HK-2 (cell line): ENCODE results near the gene RNF168.
"Not testable (repeated sequence)": the region's sequence is repeated elsewhere in the genome, so short reads cannot be mapped to it uniquely, and the experiment has no call there.

Experiments
- DNase-seq: peaks from one replicate; pipeline ENCODE4 v3.0.0-alpha.2; 2018; ENCODE audit not compliant: unreplicated experiment

RNF168 gene, protein sequence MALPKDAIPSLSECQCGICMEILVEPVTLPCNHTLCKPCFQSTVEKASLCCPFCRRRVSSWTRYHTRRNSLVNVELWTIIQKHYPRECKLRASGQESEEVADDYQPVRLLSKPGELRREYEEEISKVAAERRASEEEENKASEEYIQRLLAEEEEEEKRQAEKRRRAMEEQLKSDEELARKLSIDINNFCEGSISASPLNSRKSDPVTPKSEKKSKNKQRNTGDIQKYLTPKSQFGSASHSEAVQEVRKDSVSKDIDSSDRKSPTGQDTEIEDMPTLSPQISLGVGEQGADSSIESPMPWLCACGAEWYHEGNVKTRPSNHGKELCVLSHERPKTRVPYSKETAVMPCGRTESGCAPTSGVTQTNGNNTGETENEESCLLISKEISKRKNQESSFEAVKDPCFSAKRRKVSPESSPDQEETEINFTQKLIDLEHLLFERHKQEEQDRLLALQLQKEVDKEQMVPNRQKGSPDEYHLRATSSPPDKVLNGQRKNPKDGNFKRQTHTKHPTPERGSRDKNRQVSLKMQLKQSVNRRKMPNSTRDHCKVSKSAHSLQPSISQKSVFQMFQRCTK

DNA sequence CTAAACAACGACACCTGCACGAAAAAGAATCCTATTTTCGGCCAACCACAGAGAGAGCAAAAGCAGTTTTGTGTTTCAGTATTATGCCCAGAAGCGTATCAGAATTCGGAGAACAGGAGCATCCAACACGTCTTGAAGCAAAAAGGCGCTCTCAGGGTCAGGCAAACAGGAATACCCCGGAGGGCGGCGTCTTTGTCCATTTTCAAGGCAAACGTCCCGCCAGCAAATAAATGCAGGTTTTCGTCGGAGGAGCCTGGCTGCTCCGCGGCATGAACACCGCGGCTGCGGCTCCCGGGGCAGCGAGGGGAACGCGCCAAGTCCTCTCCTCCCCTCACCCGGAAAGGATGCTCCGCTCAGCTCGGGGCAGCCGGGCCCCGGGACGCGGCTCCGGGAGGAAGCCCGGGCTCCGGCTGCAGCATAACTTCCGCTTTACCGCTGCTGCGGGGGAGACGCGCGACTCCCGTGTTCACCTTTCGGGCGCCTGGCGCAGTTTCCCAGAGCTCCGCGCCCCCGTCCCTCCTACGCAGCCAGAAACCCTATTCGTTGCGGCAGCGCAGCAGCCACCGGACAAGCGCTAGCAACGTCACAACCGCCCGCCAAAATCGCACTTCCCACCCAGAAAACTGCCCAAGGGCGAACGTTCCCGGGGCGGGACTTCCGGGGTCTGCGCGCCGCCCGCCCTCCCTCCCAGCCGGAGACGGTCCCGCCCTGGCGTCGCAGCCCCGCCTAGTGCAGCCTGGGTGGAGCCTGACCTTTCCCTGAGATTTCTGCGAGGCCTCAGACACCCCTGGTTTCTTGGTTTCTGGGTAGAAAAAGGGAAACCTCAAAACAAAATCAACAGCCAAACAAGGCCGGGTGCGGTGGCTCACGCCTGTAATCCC, at the start of gene RNF168:
Gene RNF168 (minus strand): TSS at position 573 of the 881 bp plus-strand sequence. CDS start 595 bp downstream, outside the sequence.
- peak; percentile 97 for DNase-seq

DNA sequence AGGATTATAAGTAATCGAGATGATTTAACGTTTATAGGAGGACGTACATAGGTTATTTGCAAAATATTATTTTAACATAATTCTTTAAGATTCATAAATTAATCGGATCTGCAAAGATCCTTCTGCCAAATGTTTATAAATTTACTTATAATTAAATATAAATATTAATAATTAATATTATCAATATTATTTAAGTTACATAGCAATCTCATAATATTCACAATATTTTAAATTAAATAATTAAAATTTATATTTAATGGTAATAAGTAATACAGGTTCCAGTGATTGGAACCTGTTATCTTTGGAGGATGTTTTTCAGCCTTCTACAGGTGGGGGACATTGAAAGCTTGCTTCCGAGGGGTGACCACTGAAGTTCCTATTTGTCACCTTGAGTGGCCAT, 48.7 kb upstream of the RNF168 start:
- no peak for DNase-seq

DNA sequence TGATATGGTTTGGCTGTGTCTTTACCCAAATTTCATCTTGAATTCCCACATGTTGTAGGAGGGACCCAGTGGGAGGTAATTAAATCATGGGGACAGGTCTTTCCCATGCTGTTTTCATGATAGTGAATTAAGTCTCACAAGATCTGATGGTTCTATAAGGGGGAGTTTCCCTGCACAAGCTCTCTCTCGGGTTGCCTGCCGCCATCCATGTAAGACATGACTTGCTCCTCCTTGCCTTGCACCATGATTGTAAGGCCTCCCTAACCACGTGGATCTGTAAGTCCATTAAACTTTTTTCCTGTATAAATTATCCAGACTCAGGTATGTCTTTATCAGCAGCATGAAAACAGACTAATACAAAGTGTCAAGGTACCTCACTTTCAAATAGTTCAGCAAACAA, 46.6 kb upstream of the RNF168 start:
- not testable (repeated sequence) for DNase-seq

DNA sequence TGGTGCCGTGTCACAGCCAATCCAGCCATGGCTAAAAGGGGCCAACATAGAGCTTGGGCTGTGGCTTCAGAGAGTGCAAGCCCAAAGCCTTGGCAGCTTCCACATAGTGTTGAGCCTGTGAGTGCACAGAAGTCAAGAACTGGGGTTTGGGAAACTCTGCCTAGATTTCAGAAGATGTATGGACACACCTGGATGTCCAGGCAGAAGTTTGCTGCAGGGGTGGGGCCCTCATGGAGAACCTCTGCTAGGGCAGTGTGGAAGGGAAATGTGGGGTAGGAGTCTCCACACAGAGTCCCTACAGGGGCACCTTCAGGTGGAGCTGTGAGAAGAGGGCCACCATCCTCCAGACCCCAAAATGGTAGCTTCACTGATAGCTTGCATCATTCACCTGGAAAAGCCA, 45.7 kb upstream of the RNF168 start:
- not testable (repeated sequence) for DNase-seq

DNA sequence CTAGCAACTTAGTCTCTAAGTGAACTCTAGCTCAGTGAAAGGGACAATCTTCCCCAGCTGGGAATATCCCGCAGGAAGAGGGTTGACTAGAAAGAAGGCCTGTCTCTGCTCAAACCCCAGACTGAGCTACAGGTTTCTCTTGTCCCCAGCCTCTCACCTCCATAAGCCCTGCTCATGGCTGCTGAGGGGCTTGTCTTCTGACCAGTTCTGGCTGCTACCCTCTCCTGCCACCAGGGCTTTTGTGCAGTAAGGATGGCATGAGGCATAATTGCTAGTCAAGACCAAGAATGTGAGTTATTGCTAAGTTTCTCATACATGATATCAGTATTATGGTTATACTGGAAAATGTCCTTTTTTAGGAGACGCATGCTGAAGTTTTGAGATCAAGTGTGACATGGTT, 43.5 kb upstream of the RNF168 start:
- DNase-seq, result no peak

DNA sequence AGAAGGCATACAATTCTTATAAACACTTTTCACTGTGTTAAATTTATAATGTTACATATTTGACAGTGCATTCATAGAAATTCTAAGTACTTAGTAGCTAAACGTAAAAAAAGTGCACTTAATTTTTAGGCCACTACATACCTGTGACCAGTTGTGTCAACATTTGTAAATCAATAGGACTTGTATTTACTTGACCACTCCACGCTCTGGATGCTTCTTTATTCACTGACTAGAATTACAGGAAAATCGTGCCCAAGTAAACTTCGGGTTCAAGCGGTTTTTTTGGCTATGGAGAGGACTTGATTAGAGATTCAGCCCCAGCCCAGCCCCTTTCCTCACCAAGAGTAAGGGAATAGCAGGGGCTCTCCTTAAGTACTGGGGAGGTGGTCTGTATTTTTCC, 43.0 kb upstream of the RNF168 start:
- DNase-seq, result no peak

DNA sequence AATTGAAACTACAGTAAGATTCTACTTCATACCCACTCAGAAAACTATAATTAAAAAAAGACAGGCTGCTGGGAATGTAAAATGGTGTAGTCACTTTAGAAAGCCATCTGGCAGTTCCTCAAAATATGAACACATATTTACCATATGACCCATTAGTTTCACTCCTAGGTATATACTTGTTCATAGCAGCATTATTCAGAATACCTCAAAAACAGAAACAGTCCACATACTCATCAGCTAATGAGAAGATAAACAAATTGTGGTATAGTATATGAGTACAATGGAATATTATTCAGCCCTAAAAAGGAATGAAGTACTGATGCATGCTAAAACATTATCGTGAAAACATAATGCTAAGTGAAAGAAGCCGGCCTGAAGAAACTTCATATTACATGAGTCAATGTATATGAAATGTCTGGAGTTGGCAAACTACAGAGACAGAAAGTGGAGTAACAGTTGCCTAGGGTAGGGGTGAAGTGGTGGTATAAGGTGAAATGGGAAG, 41.0 kb upstream of the RNF168 start:
- no peak for DNase-seq

DNA sequence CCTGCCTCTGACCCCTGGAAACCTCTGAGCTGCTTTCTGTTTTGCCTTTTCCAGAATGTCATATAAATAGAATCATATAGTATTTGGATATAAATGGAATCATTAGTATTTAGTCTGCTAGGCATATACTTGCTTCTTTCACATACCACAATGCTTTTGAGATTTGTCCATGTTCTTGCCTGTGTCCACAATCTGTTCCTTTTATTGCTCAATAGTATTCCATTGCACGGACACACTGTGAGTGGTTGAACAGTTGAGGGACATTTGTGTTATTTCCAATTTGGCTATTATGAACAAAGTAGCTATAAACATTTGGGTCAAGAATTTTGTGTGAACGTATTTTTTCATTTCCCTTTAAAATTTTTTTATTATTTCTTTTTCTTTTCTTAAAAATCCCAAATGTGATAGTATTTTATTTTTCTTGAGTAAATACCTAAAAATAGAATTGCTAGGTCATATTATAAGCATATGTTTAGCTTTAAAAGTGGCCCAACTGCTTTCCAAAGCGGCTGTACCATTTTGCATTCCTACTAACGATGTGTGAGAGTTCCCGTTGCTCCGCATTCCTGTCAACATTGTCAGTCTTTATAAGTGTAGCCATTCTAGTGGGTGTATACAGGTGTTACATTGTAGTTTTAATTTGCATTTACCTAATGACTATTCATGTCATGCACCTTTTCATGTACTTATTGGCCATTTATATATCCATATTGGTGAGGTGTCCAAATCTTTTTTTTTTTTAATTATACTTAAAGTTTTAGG, 38.3 kb upstream of the RNF168 start:
- DNase-seq, result no peak

DNA sequence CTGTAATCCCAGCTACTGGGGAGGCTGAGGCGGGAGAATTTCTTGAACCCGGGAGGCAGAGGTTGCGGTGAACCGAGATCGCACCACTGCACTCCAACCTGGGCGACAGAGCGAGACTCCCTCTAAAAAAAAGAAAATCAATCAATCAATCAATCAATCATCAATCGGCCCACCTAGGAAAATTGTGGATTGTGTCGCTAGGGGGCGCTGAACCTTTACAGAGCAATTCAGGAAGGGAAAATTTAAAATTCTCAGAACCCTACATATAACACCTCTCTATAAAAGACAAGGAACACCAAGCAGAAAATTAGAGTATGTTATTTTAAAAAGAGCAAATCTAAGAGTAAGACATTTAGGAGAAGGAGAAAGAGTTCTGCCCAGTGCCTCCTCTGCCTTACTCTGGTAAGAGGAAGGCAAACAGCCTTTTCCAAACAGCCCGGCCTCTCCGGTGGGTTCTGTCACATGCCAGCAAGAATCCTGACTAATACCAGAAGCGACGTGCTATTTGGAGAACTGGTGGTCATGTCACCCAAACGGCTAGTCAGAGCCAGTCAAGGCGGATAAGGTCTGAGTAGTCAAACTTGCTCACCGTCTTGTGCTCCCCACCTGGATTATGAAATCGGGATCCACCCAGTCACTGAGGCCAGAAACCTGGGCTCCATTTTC, 33.9 kb upstream of the RNF168 start:
- no peak for DNase-seq

DNA sequence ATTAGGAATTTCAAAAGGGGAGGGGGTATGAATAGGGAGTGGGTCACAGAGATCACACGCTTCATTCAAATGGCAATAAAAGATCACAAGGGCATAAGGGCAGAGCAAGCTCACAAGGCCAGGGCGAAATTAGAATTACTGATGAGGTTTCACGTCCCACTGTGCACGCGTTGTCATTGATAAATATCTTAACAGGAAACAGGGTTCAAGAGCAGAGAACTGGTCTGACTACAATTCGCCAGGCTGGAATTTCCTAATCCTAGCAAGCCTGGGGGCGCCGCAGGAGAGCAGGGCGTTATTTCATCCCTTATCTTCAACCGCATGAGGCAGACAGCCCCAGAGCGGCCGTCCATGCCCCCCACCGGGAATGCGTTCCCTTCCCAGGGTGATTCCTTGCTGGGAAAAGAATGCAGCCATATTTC, 29.7 kb upstream of the RNF168 start:
- no peak for DNase-seq

DNA sequence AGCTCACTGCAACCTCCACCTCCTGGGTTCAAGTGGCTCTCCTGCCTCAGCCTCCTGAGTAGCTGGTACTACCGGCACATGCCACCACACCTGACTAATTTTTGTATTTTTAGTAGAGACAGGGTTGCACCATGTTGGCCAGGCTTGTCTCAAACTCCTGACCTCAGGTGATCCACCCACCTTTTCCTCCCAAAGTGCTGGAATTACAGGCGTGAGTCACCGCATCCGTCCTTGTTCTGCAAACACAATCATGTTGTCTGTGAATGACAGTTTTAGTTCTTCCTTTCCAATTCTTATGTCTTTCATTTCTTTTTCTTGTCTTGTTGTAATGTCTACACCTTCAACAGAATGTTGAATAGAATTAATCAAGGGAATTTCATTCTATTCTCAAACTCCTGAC, 27.9 kb upstream of the RNF168 start:
- no peak for DNase-seq

DNA sequence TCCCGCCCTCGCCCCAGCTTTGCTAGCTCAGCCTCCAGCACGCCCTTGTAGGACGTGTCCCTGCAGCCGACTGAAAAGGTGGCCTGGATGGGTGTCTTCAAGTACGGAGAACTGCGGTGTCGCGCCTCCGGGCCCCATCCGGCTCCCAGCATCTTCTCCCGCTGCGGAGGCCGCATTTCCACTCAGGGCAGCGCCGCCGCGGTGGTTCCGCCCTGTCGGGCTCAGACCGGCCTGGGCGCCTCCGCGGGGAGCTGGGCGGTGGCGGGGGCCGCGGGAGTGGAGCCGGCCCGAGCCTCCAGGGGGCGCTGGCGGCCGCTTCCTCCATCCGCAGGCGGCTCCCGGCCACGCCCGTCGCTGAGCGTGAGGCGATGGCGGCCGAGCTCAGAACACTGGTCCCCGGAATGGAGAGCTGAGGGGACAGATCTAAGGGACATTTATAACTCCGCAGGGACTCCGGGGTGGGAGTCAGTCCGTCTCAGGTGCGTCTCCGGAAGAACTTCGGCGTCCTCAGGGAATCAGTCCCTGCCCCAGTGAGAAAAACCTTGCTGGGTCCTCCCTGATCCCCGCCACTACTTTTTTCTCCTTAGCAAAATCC, 25.2 kb upstream of the RNF168 start:
- no peak for DNase-seq

DNA sequence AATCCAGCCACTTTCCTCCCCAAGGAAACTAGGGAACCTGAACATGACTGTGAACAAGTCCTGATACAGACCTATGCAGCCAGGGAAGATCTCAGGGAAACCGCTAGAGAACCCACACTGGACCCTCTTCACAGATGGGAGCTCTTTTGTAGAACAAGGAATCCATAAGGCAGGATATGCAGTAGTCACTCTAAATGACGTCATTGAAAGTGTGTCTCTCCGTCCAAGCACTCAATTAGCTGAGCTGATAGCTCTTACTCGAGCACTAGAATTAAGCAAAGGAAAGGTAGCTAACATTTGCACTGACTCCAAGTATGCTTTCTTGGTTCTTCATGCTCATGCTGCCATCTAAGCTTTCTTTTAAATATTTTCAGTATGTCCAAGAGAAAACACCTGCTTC, 21.6 kb upstream of the RNF168 start:
- no peak for DNase-seq

DNA sequence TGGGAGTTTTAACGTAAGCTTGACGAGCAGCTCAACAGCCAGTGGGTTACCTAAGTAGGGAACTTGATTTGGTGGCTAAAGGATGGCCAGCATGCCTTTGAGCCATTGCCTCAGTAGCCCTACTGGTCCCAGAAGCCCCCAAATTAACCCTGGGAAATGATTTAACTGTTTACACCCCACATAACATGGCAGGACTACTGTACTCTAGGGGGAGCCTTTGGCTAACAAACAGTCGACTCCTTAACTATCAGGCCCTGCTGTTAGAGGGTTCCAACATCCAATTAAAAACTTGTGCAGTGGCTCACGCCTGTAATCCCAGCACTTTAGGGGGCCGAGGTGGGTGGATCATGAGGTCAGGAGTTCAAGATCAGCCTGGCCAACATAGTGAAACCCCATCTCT, 21.0 kb upstream of the RNF168 start:
- DNase-seq, result no peak

DNA sequence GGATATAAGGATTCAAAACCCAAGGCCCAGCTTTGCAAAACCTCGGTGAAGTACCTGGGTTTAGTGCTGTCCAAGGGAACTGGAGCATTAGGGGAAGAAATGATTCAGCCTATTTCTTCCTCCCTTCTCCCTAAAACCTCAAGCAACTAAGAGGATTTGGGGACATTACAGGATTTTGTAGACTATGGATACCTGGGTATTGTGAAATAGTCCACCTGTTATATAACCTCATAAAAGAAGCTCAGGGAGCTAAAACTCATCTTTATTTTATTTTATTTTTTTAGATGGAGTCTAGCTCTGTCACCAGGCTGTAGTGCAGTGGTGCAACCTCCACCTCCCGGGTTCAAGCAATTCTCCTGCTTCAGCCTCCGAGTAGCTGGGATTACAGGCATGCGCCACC, 20.3 kb upstream of the RNF168 start:
- DNase-seq, result no peak

DNA sequence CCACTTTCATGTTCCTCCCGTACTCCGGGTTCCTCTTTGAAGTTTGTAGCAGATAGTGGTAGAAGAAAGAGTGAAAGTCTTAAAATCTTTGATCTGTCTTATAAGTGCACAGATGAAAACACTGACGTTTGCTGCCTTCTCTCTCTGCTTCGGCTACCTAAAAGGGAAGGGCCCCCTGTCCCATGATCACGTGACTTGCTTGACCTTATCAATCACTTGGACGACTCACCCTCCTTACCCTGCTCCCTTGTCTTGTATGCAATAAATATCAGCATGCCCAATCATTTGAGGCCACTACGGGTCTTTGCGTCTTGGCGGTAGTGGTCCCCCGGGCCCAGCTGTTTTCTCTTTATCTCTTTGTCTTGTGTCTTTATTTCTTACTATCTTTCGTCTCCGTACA, 17.7 kb upstream of the RNF168 start:
- not testable (repeated sequence) for DNase-seq

DNA sequence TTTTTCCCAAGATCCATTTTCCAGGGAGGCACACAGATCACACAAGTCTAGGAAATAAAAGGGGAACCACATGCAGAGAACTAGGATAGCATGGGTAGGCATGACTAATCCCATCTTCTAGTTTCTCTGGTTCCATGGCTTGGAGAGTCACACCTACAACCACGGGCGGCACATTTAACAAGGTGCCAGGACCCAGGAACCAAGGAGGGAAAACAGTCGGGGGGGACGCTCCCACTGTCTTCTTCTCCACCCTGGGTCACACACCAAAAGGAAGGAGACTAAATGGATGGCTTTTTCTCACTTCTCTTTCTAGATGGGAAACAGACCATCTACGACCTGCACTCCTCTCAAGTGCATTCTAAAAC, 16.1 kb upstream of the RNF168 start:
- no peak for DNase-seq

DNA sequence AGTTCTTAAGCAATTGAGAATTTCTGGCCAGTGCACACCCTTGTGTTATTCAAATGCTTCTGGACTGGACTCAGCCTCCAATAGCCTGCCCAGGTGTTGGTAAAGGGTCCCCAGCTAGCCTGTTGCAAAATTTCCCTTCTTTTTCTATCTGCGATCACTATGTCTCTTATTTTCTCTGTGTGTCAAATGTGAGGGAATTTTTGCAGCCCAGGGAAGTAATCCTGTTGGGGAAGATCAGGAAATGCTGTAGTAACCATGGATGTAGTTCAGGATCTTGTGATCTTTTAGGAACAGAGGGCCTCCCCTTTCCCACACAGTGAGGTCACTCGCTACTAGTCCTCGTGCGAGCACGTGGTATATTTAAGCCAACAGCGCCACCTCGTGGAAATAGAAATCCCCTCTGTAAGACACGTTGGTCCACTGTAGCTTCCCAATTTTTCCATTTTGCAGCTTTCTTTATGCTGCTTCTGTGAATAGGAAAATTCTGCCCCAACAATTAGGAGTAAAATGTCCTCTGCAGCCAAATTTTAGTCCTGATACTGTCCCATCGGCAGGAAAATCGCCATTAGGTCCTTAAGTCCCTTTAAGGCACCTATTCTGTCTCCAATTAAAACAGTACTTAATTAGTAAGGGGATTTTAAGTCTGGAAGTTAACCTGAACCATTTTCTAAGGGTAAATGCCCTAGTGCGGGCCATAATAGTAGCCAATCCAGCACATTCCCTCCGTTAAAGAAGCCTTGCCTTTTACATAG, 15.6 kb upstream of the RNF168 start:
- DNase-seq, result peak; percentile 59

DNA sequence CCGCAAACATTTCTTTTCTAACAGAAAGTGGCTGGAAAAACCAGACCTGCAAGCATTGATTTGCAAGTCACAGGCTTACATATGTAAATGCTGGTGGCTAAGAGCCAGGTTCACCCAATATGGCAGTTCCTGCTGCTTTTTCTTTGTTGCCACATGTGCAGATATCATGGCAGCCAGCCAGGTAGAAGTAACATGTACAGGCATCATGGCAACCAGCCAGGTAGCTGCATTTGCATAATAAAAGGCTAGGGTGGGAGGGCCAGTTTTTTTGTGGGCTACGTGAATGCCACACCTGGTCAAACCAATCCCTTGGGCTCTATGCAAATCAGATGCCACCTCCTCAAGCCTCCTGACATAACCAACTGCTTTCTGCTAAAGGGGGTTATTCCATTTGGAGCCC, 14.4 kb upstream of the RNF168 start:
- no peak for DNase-seq
